Central memory CD4-positive, alpha-beta T cell (primary cell): ENCODE data around the gene SPDYE18.
"Not testable (repeated sequence)": the region's sequence is repeated elsewhere in the genome, so short reads cannot be mapped to it uniquely, and the experiment has no call there.

Experiments
- DNase-seq: peaks from one replicate; pipeline ENCODE4 v3.0.0; 2022
- total RNA-seq, 3 experiments: gene quantifications; one replicate each; lab custom pipeline; 2026; lab: John Stamatoyannopoulos, UW

The SPDYE18 gene, protein sequence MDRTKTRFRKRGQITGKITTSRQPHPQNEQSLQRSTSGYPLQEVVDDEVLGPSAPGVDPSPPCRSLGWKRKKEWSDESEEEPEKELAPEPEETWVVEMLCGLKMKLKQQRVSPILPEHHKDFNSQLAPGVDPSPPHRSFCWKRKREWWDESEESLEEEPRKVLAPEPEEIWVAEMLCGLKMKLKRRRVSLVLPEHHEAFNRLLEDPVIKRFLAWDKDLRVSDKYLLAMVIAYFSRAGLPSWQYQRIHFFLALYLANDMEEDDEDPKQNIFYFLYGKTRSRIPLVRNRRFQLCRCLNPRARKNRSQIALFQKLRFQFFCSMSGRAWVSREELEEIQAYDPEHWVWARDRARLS
- 0.32 to 3.9 (median 2.3) reads per million in 3 experiments for total RNA-seq

DNA sequence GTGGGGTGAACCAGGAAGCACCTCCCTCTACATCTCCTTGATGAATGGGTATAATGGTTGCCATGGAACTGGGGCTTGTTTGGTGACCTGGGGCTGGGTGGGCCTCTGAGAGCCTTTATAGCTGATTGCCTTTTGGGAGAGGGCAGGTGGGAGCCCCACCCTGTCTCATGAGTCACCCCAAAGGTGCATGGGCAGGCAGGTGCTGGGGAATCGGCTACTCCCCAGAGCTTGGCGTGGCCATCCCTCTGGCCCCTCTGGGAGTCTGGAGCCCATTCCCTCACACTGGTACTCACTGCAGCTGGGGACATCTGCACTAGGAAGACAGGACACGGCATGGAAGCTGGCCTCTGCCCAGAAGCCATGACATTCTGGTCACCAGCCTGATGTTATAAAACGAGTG lies at the start of gene SPDYE18:
TSS of gene SPDYE18 (minus strand) at position 2 of the 400 bp plus-strand sequence. CDS start 2,046 bp downstream, outside the sequence.
- DNase-seq: not testable (repeated sequence)

DNA sequence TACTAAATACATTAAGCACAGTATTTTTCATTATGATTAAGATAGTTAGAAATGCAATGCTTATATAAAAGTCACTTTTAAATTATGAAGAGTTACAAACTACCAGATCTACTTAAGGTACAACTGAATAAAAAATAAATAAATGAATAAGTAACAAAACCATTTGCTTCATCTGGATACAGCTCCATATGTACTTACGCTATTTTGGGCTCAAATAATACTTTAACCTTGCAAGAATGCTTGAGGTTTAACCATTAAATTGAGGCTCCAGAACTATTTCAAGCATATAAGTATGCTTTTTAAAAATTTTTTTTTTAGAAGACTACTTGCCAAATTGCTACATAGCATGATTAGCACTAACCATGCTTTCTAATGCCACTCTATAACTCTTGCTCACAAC lies 46.0 kb upstream of the SPDYE18 start:
- not testable (repeated sequence) for DNase-seq

DNA sequence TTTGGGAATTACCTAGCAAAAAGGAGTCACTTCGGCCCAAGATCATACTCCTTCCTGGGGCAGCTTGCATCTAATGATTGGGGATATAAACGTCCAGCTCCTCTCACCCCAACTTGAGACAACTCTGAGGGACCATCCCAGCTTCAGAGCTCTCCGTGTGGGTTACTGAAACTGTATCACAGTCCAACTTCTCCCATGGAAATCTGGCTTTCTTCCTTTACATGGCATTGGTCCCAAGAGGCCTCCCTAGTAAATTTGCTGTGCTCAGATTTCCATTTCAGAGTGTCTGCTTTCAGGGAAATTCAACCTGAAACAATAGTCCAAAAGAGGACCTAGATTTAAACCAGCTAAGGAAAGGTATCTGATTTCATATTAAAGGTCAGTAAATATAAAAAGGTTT lies 45.3 kb upstream of the SPDYE18 start:
- DNase-seq: not testable (repeated sequence)

DNA sequence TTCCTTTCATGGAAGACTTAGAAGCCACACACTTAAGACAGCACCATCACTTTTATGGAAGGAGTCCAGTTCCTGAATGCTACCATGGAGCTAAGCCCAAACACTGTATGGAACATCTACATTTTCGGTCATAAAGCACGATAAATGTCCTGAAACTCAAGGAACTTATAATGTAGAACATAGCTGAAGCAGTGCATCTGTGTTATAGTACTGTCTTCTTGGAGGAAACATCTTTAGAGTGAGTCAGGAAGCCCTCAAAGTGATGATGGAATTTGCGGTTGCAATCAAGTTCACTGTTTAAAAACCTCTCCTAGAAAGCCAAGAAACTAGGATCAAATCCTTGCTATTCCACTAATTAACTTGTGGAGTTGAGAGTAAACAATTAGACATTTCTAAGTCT lies 43.5 kb upstream of the SPDYE18 start:
- DNase-seq: not testable (repeated sequence)

DNA sequence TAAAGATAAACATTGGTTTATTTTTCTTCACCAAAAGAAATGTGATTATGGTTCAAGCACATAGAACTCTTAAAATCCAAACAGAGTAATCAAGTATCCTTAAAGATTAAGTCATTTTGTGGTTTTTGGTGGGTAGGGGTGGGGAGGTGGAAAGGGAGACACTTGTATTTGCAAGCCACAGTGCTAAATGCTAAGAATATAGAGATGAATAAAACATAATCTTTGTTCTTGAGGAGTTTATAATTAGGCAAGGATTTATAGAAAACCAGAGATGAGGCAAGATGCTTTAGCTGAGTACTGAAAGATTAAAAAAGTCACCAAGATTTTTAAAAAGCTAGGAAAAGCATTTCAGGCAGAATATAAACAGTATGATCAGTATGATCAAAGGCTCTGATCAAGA lies 40.3 kb upstream of the SPDYE18 start:
- DNase-seq: not testable (repeated sequence)

DNA sequence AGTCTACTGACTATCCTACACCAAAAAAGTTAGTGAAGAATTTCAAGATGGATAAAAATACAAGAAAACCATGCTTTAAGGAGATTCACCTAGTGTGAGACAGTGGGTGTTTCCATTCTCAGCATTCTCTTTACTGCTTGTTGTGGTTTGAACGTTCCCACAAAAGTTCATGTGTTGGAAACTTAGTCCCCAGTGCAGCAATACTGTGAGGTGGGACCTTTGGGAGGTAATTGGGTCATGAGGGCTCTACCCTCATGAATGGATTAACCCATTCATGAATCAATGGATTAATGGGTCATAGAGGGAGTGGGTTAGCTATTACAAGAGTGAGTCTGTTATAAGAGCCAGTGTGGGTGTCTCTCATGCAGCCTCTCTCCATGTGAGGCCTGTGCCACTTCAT lies 38.8 kb upstream of the SPDYE18 start:
- DNase-seq: not testable (repeated sequence)

DNA sequence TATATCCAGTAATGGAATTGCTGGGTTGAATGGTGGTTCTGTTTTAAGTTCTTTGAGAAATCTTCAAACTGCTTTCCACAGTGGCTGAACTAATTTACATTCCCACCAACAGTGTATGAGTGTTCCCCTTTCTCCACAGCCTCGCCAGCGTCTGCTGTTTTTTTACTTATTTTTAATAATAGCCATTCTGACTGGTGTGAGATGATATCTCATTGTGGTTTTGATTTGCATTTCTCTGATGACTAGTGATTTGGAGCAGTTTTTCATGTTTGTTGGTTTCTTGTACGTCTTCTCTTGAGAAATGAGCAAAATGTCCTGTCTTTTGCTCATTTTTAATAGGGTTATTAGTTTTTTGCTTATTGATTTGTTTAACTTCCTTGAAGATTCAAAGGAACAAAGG lies 38.1 kb upstream of the SPDYE18 start:
- DNase-seq: not testable (repeated sequence)

DNA sequence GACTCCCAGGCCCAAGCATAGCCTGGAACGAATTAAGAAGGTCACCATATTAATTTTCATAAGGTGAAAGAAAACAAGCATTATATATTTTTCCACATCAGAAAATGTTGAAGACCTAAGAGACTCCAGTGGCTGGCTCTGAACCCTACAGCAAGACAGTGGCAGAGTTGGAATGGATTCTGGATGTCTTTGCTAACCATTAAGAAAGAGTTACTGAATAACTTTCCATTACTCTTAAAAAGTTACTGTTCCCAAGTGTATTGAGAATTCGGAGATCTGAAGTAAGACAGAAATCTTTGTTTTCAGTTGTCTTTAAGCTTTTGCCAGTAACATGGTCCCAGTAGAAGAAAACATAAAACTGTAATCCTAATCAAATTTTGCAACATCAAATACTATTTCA lies 29.9 kb upstream of the SPDYE18 start:
- not testable (repeated sequence) for DNase-seq

DNA sequence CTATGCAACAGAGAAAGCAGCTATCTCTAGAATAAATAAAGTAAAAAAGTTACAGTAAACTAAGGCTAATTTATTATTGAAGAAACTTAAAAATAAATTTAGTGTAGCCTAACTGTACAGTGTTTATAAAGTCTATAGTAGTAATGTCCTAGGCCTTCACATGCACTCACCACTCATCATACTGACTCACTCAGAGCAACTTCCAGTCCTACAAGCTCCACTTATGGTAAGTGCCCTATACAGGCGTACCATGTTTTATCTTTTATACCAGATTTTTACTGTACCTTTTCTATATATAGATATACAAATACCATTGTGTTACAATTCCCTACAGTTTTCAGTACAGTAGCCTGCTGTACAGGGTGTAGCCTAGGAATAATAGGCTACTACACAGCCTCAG lies 19.8 kb upstream of the SPDYE18 start:
- not testable (repeated sequence) for DNase-seq

DNA sequence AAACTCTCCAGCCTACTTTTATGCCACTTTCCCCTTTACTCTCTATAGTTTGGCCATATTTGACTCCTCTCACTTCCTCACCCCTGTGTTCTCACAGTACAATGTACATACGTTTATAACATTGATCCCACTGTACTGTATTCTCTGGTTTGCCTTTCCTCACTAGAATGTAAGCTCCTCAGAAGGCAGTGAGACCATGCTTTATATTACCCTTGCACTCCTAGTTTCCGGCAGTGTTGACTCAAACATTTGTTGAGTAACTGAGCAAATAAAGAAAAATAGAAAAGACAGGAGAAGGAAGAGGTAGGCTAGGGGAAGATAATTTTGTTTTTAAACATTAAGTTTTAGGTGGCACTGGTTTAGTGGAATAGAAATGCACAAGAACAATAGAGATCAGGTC lies 17.9 kb upstream of the SPDYE18 start:
- DNase-seq: not testable (repeated sequence)

DNA sequence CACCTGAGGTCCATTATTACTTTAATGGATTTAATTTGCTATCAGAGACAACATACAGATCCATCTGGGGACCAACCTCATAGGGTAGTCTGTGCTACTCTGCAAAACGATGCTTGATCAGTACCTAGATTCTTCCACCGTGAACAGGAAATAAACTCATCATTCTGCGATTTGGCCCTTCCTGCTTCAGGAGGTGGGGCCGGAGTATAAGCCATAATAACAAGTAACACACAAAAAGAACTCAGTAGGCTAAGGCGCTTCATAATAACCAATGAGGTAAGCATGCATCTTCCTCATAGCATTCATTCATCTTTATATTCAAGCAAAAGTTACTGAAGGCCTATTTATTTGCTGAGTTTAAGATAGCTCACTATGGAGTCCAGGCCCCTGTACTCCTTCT lies 17.3 kb upstream of the SPDYE18 start:
- DNase-seq: not testable (repeated sequence)

DNA sequence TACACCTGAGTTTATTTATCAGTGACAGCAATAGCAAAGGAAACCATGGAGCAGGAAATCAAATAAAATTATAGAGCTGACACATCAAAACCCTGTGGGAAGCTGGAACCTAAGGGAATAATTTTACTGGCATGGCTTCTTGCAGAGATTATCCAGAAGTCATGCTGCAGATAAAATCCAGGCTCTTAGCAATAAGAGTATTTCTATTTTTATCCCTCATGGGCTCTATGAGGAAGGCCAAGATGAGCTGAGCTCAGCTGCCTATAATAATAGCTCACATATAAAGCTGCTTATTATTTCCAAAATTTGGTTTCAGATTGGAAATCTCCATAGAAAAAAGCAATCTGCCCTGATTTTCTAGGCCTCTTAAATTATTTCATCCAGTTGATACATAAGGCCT lies 16.8 kb upstream of the SPDYE18 start:
- DNase-seq: not testable (repeated sequence)

DNA sequence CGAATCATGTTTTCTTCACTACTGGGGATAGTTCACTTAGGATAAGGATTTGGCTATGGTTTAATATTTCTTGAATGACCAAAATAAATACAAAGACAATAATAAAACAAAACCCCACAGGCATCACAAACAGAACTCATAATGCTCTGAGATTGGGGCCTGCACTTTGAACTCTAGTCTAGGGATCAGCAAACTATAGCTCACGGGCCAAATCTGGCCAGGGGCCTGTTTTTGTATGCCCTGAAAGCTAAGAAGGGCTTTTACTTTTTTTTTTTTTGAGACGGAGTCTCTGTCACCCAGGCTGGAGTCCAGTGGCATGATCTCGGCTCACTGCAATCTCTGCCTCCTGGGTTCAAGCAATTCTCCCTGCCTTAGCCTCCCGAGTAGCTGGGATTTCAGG lies 14.7 kb upstream of the SPDYE18 start:
- not testable (repeated sequence) for DNase-seq

DNA sequence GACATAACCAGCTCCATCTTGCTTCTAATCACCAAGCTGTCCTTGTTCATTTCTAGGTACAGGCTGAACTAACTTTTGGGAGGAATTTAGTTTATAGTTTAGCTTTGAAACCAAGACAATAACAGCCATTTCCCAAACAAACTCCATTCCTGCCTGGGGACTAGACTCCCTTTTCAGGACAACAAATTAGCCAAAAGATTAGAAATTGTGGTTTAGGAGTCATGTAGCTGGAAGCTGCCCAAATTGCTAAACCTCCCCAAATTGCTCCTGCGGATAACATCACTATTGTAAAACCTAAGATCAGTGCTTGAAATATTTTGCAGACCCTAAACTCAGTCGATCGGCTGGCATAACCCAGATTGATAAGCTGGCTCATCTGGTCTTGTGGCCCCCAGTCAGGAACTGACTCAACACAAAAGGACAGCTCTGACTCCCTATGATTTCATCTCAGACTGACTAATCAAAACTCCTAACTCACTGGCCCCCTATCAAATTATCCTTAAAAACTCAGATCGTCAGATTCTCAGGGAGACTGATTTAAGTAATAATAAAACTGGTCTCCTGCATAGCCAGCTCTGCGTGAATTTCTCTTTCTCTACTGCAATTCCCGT lies 12.5 kb upstream of the SPDYE18 start:
- DNase-seq: not testable (repeated sequence)

DNA sequence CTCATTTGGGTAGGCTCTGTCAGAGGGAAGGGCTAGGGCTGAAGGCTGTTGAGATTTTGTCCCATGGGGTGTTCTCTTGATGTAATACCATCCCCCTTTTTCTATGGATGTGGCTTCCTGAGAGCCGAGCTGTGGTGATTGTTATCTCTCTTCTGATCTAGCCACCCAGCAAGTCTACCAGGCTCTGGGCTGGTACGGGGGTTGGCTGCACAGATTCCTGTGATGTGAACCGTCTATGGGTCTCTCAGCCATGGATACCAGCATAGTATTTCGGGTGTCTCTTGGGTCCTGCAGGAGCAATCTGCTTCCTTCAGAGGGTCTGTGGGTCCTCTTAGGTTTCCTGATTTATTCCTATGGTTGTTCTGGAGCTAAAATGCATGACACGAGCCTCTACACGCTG lies 8.8 kb upstream of the SPDYE18 start:
- not testable (repeated sequence) for DNase-seq

DNA sequence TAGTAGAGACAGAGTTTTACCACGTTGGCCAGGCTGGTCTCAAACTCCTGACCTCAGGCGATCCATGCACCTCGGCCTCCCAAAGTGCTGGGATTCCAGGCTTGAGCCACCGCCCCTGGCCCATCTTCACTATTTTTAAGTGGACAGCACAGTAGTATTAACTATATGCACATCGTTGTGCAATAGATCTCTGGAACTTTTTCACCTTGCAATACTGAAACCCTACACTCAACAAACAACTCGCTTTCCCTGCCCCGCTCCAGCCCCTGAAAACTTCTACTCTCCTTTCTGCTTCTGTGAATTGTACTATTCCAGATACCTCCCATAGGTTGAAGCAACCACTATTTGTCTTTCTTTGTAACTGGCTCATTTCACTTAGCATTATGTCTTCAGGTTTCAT lies 3.5 kb upstream of the SPDYE18 start:
- not testable (repeated sequence) for DNase-seq

DNA sequence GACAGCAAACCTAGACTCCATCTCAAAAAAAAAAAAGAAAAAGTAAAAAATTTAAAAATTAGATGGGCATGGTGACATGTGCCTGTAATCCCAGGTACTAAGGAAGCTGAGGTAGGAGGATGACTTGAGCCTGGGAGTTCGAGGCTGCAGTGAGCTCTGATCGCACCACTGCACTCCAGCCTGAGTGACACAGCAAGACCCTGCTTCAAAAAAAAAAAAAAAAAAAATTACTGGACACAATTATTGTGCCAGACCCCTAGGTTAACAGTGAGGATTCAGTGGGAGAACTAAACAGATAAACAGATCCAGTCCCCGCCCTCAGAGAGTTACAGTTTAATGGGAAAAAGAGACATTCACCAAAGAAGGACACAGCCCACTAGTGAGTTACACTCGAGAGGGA lies 1.4 kb upstream of the SPDYE18 start:
- not testable (repeated sequence) for DNase-seq

DNA sequence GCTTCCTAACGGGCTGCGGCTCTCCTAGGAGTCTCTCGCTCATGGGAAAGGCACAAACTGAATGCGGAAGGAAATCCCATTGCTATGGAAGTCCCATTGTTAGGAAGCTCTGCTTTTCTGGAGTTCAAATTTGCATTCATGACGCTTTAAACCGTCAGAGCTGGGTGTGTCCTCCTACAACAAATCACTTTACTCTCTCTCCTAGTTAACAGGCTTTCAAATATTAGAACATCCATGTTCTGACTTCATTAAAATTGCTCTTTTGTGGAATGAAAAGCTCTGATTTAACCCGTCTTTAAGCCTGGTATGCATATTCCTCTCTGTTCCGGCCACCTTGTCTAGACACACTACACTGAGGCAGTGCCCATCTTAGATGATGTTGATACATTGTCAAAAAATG lies 30.1 kb downstream of the SPDYE18 start, which contains the start of gene SPDYE17:
TSS of gene SPDYE17 (minus strand) at position 101 of the 400 bp plus-strand sequence. CDS start 1,791 bp downstream, outside the sequence.
- DNase-seq: not testable (repeated sequence)

DNA sequence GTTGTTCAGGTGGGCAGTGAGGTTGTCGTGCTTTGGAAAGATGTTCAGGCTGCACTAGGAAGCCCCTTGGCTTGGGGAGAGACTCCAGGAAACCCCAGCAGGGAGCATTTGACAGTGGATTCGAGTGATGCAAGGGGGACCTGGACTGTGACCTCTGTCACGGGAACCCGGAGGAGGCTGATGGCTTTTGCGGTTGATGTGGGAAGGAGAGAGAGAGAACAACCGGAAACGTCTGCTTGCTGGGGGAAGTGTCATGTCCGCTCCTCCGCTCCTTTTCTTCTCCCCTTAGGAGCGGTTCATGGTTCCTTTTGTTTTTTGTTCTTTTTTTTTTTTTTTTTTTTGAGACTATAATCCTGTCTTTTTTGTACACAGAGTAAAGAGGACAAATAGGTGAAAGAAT lies 36.0 kb downstream of the SPDYE18 start:
- not testable (repeated sequence) for DNase-seq

DNA sequence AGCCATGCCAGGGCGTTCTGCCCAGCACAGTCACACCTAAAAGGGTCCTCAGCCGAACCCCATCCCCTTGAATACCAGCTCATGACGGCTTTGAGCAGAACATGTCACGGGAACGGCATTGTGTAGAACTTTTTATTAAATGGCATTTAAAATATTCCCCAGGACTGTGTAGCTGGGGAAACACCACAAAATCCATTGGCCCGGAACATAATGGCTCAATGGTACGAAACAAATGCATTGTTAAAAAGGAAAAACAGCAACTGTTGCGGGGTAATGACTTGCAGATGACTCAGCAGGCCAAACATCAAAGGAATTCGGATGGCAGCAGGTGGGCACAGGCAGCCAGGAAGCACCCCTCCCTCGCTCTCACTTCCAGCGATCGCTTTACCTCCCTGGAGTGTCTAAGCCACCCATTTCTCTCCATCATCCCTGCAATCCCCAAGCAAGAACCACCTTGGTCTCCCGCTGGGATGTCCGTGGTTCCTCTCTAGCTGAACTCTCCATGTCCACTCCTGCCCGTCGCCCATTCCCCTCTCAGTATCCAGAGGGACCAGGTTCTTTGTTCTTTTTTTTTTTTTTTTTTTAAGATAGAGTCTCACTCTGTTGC lies 52.2 kb downstream of the SPDYE18 start:
- not testable (repeated sequence) for DNase-seq

DNA sequence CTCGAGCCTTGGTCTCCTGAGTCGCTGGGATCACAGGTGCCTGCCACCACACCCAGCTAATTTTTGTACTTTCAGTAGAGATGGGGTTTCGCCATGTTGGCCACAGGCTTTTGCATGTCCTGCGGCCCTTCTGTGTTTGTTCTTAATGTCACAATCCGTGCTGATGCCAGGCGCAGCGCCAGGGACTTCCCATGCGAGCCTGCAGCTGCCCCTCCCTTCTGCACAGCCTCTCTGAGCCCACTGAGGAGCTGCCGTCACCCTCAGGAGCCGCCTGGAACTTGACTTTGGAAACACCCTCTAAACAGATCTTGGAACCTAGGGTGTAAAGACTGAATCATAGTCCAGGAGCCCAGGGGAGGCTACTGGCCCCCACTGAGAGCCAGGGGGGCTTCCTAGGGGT lies 54.4 kb downstream of the SPDYE18 start:
- not testable (repeated sequence) for DNase-seq

DNA sequence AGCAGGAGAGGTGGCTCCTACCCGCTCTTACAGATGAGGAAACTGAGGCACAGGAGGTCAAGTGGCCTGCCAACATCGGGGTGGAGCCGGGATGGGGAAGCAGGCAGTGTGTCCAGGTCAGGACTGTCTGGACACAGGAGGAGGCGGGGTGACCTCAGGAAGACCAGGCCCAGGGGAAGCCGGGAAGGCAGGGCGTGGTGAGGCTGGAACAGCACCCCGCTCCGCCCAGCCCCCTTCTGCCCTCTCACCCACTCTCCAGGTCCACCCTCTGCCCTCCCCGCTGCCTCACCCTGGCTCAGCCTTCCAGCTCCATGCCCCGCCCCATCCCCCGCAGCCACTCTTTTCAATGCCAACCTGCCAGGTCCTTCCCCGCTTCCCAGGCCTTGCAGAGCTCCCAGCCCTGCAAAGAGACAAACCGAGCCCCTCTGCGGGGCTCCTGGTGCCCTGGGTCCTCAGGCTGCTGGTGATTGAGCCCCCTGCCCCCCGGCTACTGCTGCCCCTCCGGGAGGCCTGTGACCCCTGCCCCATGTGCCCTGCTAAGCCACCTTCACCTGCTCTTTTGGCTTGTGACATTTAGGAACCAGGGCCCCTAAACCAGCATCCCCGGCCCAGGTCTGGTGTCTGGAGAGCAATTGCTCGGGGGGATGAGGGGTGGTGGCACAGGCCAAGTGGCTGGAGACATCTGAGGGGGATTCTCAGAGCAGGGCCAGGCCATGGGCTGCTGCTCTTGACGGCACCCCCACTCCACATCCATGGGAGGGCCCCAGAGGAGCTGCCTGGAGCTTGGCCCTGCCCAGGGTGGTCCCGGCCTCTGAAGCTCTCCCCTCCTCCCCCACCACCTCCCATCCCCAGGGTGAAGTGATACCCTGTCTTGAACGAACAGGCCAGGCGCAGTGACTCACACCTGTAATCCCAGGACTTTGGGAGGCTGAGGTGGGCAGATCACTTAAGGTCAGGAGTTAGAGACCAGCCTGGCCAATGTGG lies 55.9 kb downstream of the SPDYE18 start:
- not testable (repeated sequence) for DNase-seq
